ENCODE data around the gene PDE8A.

DNA sequence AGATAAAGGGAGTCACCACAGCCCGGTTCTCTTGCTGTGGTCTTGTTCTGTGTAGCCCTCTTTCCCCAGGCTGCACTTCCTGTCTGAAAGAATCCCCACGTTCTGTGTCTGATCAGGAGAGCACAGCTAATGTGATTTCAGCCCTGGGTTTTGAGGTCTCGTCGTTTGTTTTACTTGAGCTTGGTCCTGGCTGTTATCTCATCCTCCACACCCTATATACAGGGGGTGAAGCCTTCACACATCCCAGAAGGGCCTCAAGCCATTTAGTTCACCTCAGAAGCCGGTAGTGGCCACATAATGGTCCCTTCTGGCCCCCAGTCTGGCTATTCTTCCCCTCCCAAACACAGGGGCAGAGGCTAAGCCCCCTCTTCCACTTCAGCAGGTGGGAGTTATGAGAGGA, 115.6 kb downstream of the PDE8A start:
- TF ChIP-seq POLR2A (IDR thresholded peaks at IDR 0.05) (no peak), CTCF (IDR thresholded peaks at IDR 0.05) (no peak)

All from tibial nerve (tissue), 3 donors.